HepG2 (cell line): ENCODE measurements around the gene PEPD. TPM values are rescaled to one million over a fixed set of nuclear protein-coding genes. Genes with fewer than 3 reads are reported as not detected.

Experiments used
- ATAC-seq: fragments of 200-7000 bp; cut with Tn5 transposase; 3 replicates; pipeline ENCODE4 v1.9.1; 2020; ENCODE audit warnings: mild to moderate bottlenecking, moderate library complexity
- BruUV-seq: library from RNA; stranded (reverse); fragments of 400-500 nt; replicated peaks from 2 replicates; lab custom pipeline; 2021; lab: Mats Ljungman, UMichigan
- CTCF ChIA-PET: fragments of 300-600 bp; formaldehyde crosslinking; extraction: SDS; loops from one replicate; lab custom pipeline; 2021; ENCODE audit warnings: low total read pairs, inconsistent platforms, low intra/inter-chr PET ratio; lab: Yijun Ruan, JAX
- POLR2A ChIA-PET: fragments of 350-600 bp; sonication (Branson Sonifier 250); formaldehyde crosslinking; loops from one replicate; lab custom pipeline; 2020; ENCODE audit warnings: antibody characterized with exemption, inconsistent platforms; lab: Yijun Ruan, JAX
- DNase-seq: peaks from one replicate; pipeline ENCODE4 v3.0.0-alpha.2; 2015; ENCODE audit warnings: low spot score
- FAIRE-seq: peaks from 3 replicates; lab custom pipeline; 2011; peaks lifted over from hg19 to GRCh38; lab: Jason Lieb, UNC
- H2AFZ ChIP-seq: one replicate; pipeline ENCODE4 v1.6.1; 2011; ENCODE audit warnings: low read length, inconsistent platforms
- H3K27ac ChIP-seq: fragments of 300-600 bp; 3 replicates; pipeline ENCODE4 v1.8.0; 2011; ENCODE audit warnings: mixed run types, mild to moderate bottlenecking, mixed read lengths, low read length, inconsistent platforms; ENCODE audit not compliant: insufficient read depth; ENCODE audit errors: extremely low read length
- H3K27me3 ChIP-seq, 2 experiments: fragments of 200-600 bp in 1 of 2; 2 replicates in 1 of 2; 3 replicates in 1 of 2; pipeline versions ENCODE4 v1.6.0 to v1.8.0; 2011; ENCODE audit warnings: low read length in 2 of 2, mild to moderate bottlenecking in 2 of 2, moderate library complexity in 2 of 2, inconsistent platforms in 1 of 2; ENCODE audit not compliant: insufficient read depth in 2 of 2, control insufficient read depth in 1 of 2
- H3K36me3 ChIP-seq, 2 experiments: fragments of 200-600 bp in 1 of 2; replicated peaks in 1 of 2; 2 replicates in 1 of 2; 3 replicates in 1 of 2; pipeline versions ENCODE4 v1.5.1 to v1.8.0; 2011; ENCODE audit warnings: low read length in 2 of 2, inconsistent platforms in 1 of 2; ENCODE audit not compliant: insufficient read depth in 2 of 2, control insufficient read depth in 1 of 2
- H3K4me1 ChIP-seq: 2 replicates; pipeline ENCODE4 v1.5.1; 2012; ENCODE audit warnings: low read length, inconsistent platforms; ENCODE audit not compliant: insufficient read depth
- H3K4me2 ChIP-seq: 2 replicates; pipeline ENCODE4 v1.6.0; 2011; ENCODE audit warnings: low read depth, low read length, inconsistent platforms
- H3K4me3 ChIP-seq, 3 experiments: fragments of 200-600 bp in 1 of 3; sonication (generic), shearing (Covaris generic) in 1 of 3; replicated peaks in 1 of 3; 2 replicates each; pipeline ENCODE4 v1.5.1; 2011 to 2016; ENCODE audit warnings: low read length in 3 of 3, inconsistent platforms in 2 of 3, low read depth in 2 of 3, mild to moderate bottlenecking in 2 of 3, control low read depth in 1 of 3, mixed read lengths in 1 of 3; ENCODE audit not compliant: insufficient read depth in 1 of 3
- H3K79me2 ChIP-seq: one replicate; pipeline ENCODE4 v1.6.1; 2011; ENCODE audit warnings: low read length, inconsistent platforms; ENCODE audit not compliant: insufficient read depth
- H3K9ac ChIP-seq: 2 replicates; pipeline ENCODE4 v1.6.0; 2011; ENCODE audit warnings: mild to moderate bottlenecking, low read depth, low read length, inconsistent platforms; ENCODE audit not compliant: insufficient read depth
- H3K9me3 ChIP-seq: 2 replicates; pipeline ENCODE4 v1.5.1; 2012; ENCODE audit warnings: mild to moderate bottlenecking, low read length
- H4K20me1 ChIP-seq: 2 replicates; pipeline ENCODE4 v1.6.0; 2011; ENCODE audit warnings: inconsistent platforms, mild to moderate bottlenecking, low read length, moderate library complexity; ENCODE audit not compliant: insufficient read depth
- NFE2L1 ChIP-seq: sonication (generic); formaldehyde crosslinking; IDR thresholded peaks from 2 replicates; pipeline ENCODE4 v1.4.0; 2020; ENCODE audit warnings: missing genetic modification reagents, mild to moderate bottlenecking, borderline replicate concordance
- RBM22 ChIP-seq: fragments of 200-400 bp; formaldehyde crosslinking; optimal IDR thresholded peaks from 2 replicates; pipeline ENCODE3; 2017; ENCODE audit warnings: mild to moderate bottlenecking, low read length, moderate library complexity
- ZMYM3 ChIP-seq: sonication (generic); formaldehyde crosslinking; IDR thresholded peaks from 2 replicates; pipeline ENCODE4 v1.5.1; 2020; ENCODE audit warnings: mild to moderate bottlenecking, missing genetic modification reagents
- ZNF343 ChIP-seq: sonication (generic); formaldehyde crosslinking; IDR thresholded peaks from 2 replicates; pipeline ENCODE4 v1.4.0; 2020; ENCODE audit warnings: mild to moderate bottlenecking, missing genetic modification reagents
- ZNF766 ChIP-seq: sonication (generic); formaldehyde crosslinking; IDR thresholded peaks from 2 replicates; pipeline ENCODE4 v1.5.0; 2020; ENCODE audit warnings: missing genetic modification reagents, borderline replicate concordance
- WGBS: methylation state at CpG from one replicate; pipeline ENCODE4 v1.1.6; 2017; ENCODE audit warnings: low lambda C conversion rate; 5-methylcytosine and 5-hydroxymethylcytosine counted together
- in situ Hi-C: cut with HindIII; loops from 2 replicates; pipeline ENCODE4 v1.10.0; 2017; ENCODE audit warnings: low pct_unique_long_range_greater_than_20kb; ENCODE audit not compliant: extremely low pct_ligation_motif_present
- intact Hi-C: fragments of 100-400 bp; cut with micrococcal nuclease; formaldehyde crosslinking; loops from one replicate; pipeline ENCODE4 v1.10.0; 2022; ENCODE audit not compliant: unreplicated experiment
- polyA plus RNA-seq, 8 experiments: library from polyadenylated mRNA; depleted of rRNA in 3 of 8; stranded (reverse) in 7 of 8; unstranded in 1 of 8; fragments of >200 nt; fragmentation: Illumina TruSeq in 4 of 8; extraction: Trizol in 4 of 8; gene quantifications; 2 replicates each; pipeline versions ENCODE4 v1.2.1 to v1.2.3, GENCODE V29; 2011 to 2016; ENCODE audit warnings: low read depth in 4 of 8, missing spikeins in 1 of 8, mixed read lengths in 1 of 8; ENCODE audit not compliant: insufficient read depth in 1 of 8
- total RNA-seq, 5 experiments: library from RNA; depleted of rRNA; stranded (reverse); fragments of >200 nt; fragmentation: Illumina TruSeq; extraction: Trizol; gene quantifications; 2 replicates each; pipeline ENCODE4 v1.2.3, GENCODE V29; 2016; ENCODE audit warnings: low read depth in 1 of 5
- TF ChIP-seq, protein P1 (sequence below): sonication (generic); formaldehyde crosslinking; IDR thresholded peaks from 2 replicates; pipeline ENCODE4 v1.4.0; 2020; ENCODE audit warnings: low read depth, mild to moderate bottlenecking, missing genetic modification reagents
- TF ChIP-seq, protein P2 (sequence below): sonication (generic); formaldehyde crosslinking; IDR thresholded peaks from 2 replicates; pipeline ENCODE4 v1.9.0; 2022; ENCODE audit warnings: low read depth, missing genetic modification reagents

PEPD gene
- total and polyA plus RNA-seq, 2 of the 13 experiments (the other 11 are each of a cell fraction or from before 2014, with no cell fraction given) = 60.7 to 75.1 TPM

- intact Hi-C loops = no loop called here
- DNase-seq (no peak), ATAC-seq (no peak), FAIRE-seq (no peak)
- BruUV-seq = no TSS peak
- H4K20me1 ChIP-seq = peaks cover 20% of the 10 kb centered on the region; the same call in 1 of the 2 replicates
- H3K27me3 ChIP-seq = no peaks in the 10 kb centered on the region
- H3K36me3 ChIP-seq = peaks cover 12 to 54% of the 10 kb centered on the region in 2 experiments
- H3K4me1 ChIP-seq = peaks cover 51% of the 10 kb centered on the region
- TF ChIP-seq ZNF343 (no peak), RBM22 (peak; percentile 40), NFE2L1 (CRISPR knock-in tag) (no peak), ZNF766 (CRISPR knock-in tag) (no peak), ZMYM3 (CRISPR knock-in tag) (no peak)
- TF ChIP-seq, protein P1, sequence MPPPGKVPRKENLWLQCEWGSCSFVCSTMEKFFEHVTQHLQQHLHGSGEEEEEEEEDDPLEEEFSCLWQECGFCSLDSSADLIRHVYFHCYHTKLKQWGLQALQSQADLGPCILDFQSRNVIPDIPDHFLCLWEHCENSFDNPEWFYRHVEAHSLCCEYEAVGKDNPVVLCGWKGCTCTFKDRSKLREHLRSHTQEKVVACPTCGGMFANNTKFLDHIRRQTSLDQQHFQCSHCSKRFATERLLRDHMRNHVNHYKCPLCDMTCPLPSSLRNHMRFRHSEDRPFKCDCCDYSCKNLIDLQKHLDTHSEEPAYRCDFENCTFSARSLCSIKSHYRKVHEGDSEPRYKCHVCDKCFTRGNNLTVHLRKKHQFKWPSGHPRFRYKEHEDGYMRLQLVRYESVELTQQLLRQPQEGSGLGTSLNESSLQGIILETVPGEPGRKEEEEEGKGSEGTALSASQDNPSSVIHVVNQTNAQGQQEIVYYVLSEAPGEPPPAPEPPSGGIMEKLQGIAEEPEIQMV = no peak
- TF ChIP-seq, protein P2, sequence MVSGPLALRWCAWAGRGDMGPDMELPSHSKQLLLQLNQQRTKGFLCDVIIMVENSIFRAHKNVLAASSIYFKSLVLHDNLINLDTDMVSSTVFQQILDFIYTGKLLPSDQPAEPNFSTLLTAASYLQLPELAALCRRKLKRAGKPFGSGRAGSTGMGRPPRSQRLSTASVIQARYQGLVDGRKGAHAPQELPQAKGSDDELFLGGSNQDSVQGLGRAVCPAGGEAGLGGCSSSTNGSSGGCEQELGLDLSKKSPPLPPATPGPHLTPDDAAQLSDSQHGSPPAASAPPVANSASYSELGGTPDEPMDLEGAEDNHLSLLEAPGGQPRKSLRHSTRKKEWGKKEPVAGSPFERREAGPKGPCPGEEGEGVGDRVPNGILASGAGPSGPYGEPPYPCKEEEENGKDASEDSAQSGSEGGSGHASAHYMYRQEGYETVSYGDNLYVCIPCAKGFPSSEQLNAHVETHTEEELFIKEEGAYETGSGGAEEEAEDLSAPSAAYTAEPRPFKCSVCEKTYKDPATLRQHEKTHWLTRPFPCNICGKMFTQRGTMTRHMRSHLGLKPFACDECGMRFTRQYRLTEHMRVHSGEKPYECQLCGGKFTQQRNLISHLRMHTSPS = no peak
- H3K9me3 ChIP-seq = no peaks in the 10 kb centered on the region
- no peak overlapping the region for H2AFZ ChIP-seq
- 94% methylated on average over 4 of the region's 4 CpGs for WGBS
- H3K4me3 ChIP-seq = no peak overlapping the region
- no peak overlapping the region for H3K27ac ChIP-seq
- ChIA-PET POLR2A (interaction anchor here (1.4 to 4.3 kb wide), 2 partner anchors 10 to 35 kb away, joined by 4 to 28 read pairs; no protein-coding TSS in a partner anchor), CTCF (no interaction called here)
- peaks cover 81% of the 10 kb centered on the region for H3K79me2 ChIP-seq
- in situ Hi-C loops = no loop called here
- H3K9ac ChIP-seq = no peak overlapping the region
- H3K4me2 ChIP-seq = no peak overlapping the region
Measured at GRCh38 chr19:33382982-33383381, 138.6 kb downstream of the PEPD start.
